Transverse colon (tissue), 4 donors: ENCODE results near the gene EFCAB11. TPM values are rescaled to one million over a fixed set of nuclear protein-coding genes. Genes with fewer than 3 reads are reported as not detected.

Experiments used
- DNase-seq: peaks from one replicate; pipeline ENCODE4 v3.0.0-alpha.2; 2019
- H3K27ac ChIP-seq, 4 donors: fragments of 200-600 bp; sonication (generic); 2 replicates each; pipeline ENCODE4 v1.5.1; 2016 to 2018; ENCODE audit warnings: inconsistent platforms in 4 of 4
- H3K27me3 ChIP-seq: fragments of 200-600 bp; sonication (generic); 2 replicates; pipeline ENCODE4 v1.5.1; 2017; ENCODE audit warnings: inconsistent platforms
- H3K36me3 ChIP-seq, 4 donors: fragments of 200-600 bp; sonication (generic); 2 replicates each; pipeline ENCODE4 v1.5.1; 2017 to 2019; ENCODE audit warnings: inconsistent platforms in 4 of 4
- H3K4me1 ChIP-seq, 4 donors: fragments of 200-600 bp; sonication (generic); 2 replicates each; pipeline ENCODE4 v1.5.1; 2017 to 2020; ENCODE audit warnings: inconsistent platforms in 4 of 4
- H3K4me3 ChIP-seq, 4 donors: fragments of 200-600 bp; sonication (generic); 1 replicate in 1 of 4; 2 replicates in 3 of 4; pipeline versions ENCODE4 v1.5.1 to v1.6.1; 2017 to 2019; ENCODE audit warnings: inconsistent platforms in 4 of 4
- H3K9me3 ChIP-seq, 2 donors: fragments of 200-600 bp; sonication (generic); 2 replicates each; pipeline ENCODE4 v1.5.1; 2017 to 2019; ENCODE audit warnings: inconsistent platforms in 2 of 2
- EP300 ChIP-seq: sonication (generic); formaldehyde crosslinking; IDR thresholded peaks from one replicate; pipeline ENCODE4 v1.6.1; 2017; ENCODE audit warnings: antibody characterized with exemption, low read depth
- POLR2A ChIP-seq: fragments of 450-650 bp; IDR thresholded peaks from one replicate; pipeline ENCODE4 v1.6.1; 2016; ENCODE audit warnings: antibody characterized with exemption, mild to moderate bottlenecking, moderate library complexity
- POLR2AphosphoS5 ChIP-seq, 3 donors: sonication (generic); formaldehyde crosslinking; IDR thresholded peaks; one replicate each; pipeline ENCODE4 v1.6.1; 2016; ENCODE audit warnings: antibody characterized with exemption in 3 of 3
- WGBS, 2 donors: methylation state at CpG; one replicate each; pipeline ENCODE4 v1.1.5; 2018; ENCODE audit warnings: low coverage in 1 of 2; 5-methylcytosine and 5-hydroxymethylcytosine counted together
- in situ Hi-C, 4 donors: fragments of 200-750 bp; cut with MboI; loops; one replicate each; pipeline versions ENCODE4 v1.15.0 to v1.15.1; 2017; ENCODE audit warnings: low sequenced_read_pairs in 3 of 4, low pct_ligation_motif_present in 1 of 4, low pct_unique_long_range_greater_than_20kb in 1 of 4
- intact Hi-C: fragments of 100-400 bp; cut with DNase I; formaldehyde crosslinking; loops from one replicate; pipeline ENCODE4 v1.15.1; 2023; ENCODE audit warnings: low total_unique reads
- total RNA-seq, 4 donors: library from RNA; depleted of rRNA; stranded (reverse); fragments of >200 nt; gene quantifications; one replicate each; pipeline ENCODE4 v1.1.0, GENCODE V29; 2016
- TF ChIP-seq, protein P1 (sequence below), 5 experiments: fragments of 200-600 bp in 3 of 5; fragments of 450-650 bp in 2 of 5; sonication (generic) in 3 of 5; IDR thresholded peaks; 1 replicate in 2 of 5; 2 replicates in 3 of 5; pipeline ENCODE4 v1.5.1; 2016 to 2017; ENCODE audit warnings: antibody characterized with exemption in 5 of 5, inconsistent platforms in 3 of 5, mild to moderate bottlenecking in 2 of 5, moderate library complexity in 1 of 5

The EFCAB11 gene, protein sequence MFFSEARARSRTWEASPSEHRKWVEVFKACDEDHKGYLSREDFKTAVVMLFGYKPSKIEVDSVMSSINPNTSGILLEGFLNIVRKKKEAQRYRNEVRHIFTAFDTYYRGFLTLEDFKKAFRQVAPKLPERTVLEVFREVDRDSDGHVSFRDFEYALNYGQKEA
- total RNA-seq = 1 to 10 TPM in 2 of 4 donors, not detected in 2; 6.0 to 6.7 TPM

DNA sequence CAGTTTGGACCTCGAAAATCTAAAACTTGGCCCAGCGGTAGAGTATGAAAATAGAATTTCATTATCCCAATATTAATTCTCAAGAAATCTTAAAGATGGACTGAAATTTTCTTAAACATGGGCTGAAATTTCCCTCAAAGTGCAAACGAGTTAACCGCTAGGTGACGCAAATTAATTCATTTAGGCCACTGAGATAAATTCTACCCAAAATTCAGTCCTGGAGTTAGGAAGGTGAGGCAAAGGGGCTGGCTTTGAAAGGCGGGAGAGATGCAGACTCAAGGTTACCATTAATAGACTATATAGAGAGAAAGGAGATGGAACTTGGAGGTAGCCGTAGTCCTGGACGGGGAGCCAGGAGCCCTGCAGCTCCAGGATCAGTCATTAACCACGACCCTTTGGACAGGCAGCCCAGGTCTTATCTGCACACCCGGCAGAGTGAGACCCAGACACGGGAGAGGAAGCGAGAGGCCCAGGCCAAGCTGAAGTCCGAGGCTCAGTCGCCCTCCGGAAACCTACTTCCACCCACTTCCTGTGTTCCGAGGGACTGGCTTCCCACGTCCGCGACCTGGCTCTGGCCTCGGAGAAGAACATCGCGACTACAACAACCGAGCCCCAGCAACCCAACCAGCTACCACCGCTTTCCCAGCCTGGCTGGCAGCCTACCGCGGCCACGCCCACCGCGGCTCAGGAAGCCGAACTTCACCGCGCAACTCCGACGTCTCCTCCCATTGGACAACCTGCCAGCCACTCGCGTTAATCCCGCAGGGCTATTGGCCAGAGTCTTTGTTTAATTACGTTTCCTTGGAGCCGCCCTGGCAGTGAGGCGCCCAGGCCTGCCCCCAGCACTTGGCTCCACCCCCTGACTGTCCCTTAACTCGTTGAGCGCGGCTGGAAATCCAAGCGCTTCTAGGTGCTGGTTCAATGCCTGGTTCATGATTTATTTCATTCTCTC, at the start of gene EFCAB11:
Gene EFCAB11, minus strand, starts transcription at position 661 of the 952 bp plus-strand sequence. Its CDS starts 70 bp downstream, at position 591.
- H3K27ac ChIP-seq = peak within 1 kb of the TSS; percentile 86 to 98 (median 96)
- intact Hi-C loops (no loop called here), in situ Hi-C loops (loop anchor here in 1 of 4 donors (25.0 kb wide), 1 partner anchor 283 kb away; no protein-coding TSS in a partner anchor)
- H3K36me3 ChIP-seq = peaks cover 0 to 7% (median 0%) of the 10 kb centered on the region in 4 donors
- H3K4me1 ChIP-seq = peaks cover 4 to 24% (median 19%) of the 10 kb centered on the region in 4 donors
- H3K9me3 ChIP-seq = no peaks in the 10 kb centered on the region
- no peaks in the 10 kb centered on the region for H3K27me3 ChIP-seq
- H3K4me3 ChIP-seq = peak within 1 kb of the TSS; percentile 32 to 87 (median 68)
- peak; percentile 97 for DNase-seq
- TF ChIP-seq EP300 = no peak
- TF ChIP-seq POLR2AphosphoS5 (IDR thresholded peaks at IDR 0.05) = peak in 2 of 3 donors; percentile 36 to 39
- TF ChIP-seq POLR2A = peak; percentile 41
- TF ChIP-seq, protein P1, sequence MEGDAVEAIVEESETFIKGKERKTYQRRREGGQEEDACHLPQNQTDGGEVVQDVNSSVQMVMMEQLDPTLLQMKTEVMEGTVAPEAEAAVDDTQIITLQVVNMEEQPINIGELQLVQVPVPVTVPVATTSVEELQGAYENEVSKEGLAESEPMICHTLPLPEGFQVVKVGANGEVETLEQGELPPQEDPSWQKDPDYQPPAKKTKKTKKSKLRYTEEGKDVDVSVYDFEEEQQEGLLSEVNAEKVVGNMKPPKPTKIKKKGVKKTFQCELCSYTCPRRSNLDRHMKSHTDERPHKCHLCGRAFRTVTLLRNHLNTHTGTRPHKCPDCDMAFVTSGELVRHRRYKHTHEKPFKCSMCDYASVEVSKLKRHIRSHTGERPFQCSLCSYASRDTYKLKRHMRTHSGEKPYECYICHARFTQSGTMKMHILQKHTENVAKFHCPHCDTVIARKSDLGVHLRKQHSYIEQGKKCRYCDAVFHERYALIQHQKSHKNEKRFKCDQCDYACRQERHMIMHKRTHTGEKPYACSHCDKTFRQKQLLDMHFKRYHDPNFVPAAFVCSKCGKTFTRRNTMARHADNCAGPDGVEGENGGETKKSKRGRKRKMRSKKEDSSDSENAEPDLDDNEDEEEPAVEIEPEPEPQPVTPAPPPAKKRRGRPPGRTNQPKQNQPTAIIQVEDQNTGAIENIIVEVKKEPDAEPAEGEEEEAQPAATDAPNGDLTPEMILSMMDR (IDR thresholded peaks at IDR 0.05) = peak in 1 of 5 experiments; percentile 6
- 2 to 4% methylated on average over 18 to 38 of the region's 44 CpGs for WGBS, 2 donors

DNA sequence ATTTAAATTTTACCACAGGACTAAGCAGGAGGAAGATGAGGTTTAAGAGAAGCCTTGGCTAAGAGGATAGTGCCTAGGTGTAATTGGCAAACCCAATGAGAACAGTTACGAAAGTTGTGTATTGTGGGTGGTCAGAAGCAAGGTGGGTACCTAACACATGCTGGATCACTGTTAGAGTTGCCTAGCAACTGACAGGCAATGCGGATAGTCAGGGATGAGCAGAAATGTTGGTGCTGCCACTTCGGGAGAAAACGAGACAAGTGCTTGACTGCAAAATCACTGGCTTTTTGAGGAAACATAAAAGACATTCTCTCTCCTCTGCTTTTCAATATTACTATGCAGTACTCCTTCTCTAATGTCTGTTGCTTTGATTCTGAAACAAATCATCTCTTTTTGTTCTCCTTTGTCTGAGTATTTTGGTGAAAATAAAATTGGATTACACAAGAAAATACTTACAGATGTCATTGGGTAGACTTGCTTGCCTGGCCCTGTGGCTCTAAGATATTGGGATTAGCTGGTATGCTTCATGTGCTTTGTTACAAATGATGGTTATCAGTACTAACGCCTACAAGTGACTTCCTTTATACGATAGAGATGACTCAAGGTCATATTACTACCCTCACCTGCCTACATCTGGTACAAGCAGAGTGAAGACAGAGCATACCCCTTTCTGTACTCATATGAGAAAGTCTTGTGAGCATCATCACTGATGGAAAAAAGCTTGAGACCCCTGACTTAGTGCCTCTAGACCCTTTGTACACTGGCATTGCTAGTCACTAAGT, 49.2 kb upstream of the EFCAB11 start:
- 88% methylated on average over 6 of the region's 6 CpGs for WGBS, 2 donors
- in situ Hi-C loops = no loop called here
- Histone ChIP-seq H3K9me3 (no peaks in the 10 kb centered on the region), H3K36me3 (peaks cover 0 to 11% (median 2%) of the 10 kb centered on the region in 4 donors), H3K4me3 (no peak overlapping the region), H3K4me1 (no peaks in the 10 kb centered on the region), H3K27ac (no peak overlapping the region), H3K27me3 (no peaks in the 10 kb centered on the region)
- DNase-seq = no peak
- no peak for TF ChIP-seq POLR2AphosphoS5 (IDR thresholded peaks at IDR 0.05)
- TF ChIP-seq, protein P1 (IDR thresholded peaks at IDR 0.05) = no peak
- TF ChIP-seq EP300 = no peak
- TF ChIP-seq POLR2A = no peak
- intact Hi-C loops = no loop called here

DNA sequence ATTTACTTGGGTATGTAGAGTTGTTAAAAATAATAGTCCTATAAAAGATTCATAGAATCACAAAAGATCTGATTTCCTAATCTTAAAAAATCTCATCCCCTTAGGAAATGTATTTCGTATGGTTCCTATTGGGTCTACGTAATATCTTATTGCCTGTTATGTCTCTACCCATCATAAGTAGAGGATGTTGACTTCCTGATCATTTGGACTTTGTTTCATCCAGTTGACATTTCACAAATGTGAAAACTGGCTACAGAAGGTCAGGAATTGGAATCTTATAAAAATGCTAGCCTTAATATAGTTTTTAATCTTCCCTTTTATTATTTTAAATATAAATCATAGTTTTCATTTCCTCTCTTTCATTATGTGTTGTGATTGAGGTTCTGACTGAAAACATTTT, 46.4 kb upstream of the EFCAB11 start:
- DNase-seq = no peak
- H3K27me3 ChIP-seq = no peaks in the 10 kb centered on the region
- intact Hi-C loops (no loop called here), in situ Hi-C loops (no loop called here)
- WGBS, 2 donors = 99 to 100% methylated on average over 2 of the region's 2 CpGs
- H3K4me3 ChIP-seq = no peak overlapping the region
- peaks cover 0 to 17% (median 2%) of the 10 kb centered on the region in 4 donors for H3K36me3 ChIP-seq
- TF ChIP-seq, protein P1 (IDR thresholded peaks at IDR 0.05) = no peak
- TF ChIP-seq EP300 (no peak), POLR2AphosphoS5 (IDR thresholded peaks at IDR 0.05) (no peak), POLR2A (no peak)
- no peaks in the 10 kb centered on the region for H3K9me3 ChIP-seq
- H3K4me1 ChIP-seq = no peaks in the 10 kb centered on the region
- no peak overlapping the region for H3K27ac ChIP-seq
